Measurements from ENCODE around the gene FGFBP3.
"Not testable (repeated sequence)": the region's sequence is repeated elsewhere in the genome, so short reads cannot be mapped to it uniquely, and the experiment has no call there.

FGFBP3 gene

GRCh38 chr10:91901784-91902677 is 7.3 kb downstream of the FGFBP3 start:
- peak; percentile 89 for DNase-seq

GRCh38 chr10:91897421-91897820 is 11.9 kb downstream of the FGFBP3 start:
- DNase-seq = no peak

- no peak for DNase-seq
These were observed 13.0 kb downstream of the FGFBP3 start for GRCh38 chr10:91896212-91896756.

GRCh38 chr10:91894261-91894685 is 15.0 kb downstream of the FGFBP3 start:
- not testable (repeated sequence) for DNase-seq

DNA sequence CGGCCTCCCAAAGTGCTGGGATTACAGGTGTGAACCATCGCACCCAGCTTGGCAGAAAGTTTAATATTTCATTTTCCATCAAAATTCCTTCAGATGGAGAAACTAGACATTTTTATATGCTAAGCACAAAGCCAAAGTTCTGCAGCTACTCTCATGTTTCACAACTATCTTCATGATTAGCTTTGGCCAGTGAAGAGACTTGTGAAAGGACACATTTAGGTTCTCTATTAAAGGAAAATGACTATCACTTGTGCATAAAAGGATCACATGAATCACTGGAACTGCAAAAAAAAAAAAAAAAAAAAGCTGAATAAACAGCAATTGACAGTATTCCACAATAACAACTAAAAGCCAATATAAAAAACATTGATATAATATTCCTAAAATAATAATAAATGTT is 16.2 kb downstream of the FGFBP3 start:
- no peak for DNase-seq

DNA sequence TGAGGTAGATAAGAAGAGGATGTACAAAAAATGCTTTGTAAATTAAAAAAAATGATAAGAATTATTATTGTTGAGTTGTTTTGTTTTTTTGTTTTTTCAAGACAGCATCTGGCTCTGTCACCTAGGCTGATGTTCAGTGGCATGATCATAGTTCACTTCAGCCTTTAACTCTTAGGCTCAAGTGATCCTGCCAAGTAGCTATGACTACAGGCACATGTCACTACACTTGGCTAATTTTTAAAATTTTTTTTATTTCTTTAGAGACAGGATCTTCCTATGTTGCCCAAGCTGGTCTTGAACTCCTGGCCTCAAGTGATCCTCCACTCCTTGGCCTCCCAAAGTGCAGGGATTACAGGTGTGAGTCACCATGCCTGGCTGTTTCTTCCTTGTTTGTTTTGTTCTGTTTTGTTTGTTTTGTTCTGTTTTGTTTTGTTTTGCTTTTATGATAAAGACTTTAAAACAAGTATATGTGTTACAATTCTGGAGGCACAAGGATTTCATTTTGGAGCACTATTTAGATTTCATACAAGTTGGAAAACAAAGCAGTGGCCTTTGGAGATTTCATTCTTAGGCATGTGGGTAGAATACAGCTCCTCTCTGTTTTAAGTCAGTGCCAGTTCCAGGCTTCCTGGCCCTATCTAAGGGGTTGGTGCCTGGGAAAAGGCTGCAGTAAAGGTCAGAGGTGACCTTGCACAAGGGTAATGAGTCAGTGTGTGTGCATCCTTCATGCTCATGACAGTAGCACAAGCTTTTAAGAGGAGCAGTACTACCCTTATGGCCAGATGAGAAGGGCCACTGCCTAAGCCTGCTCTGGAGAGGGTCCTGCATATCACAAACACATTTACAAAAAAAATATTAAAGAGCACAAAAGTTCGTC is 17.9 kb downstream of the FGFBP3 start:
- no peak for DNase-seq

GRCh38 chr10:91887272-91888076 is 21.8 kb downstream of the FGFBP3 start:
- no peak for DNase-seq

DNA sequence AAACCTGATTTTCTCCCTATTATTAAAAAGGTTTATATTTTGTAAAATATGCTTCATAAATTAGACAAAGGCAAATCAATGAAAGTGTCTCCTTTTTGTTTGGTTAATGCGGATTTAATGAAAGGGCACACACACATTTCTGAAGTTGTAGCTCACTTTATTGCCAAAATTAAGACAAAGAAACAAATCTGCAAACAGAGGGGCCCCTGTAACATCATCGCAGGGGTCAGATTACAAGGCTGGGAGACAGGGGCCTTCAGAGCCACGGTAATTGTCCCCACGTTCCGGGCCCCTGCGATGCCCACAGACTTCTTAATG is 22.4 kb downstream of the FGFBP3 start:
- DNase-seq = no peak

DNA sequence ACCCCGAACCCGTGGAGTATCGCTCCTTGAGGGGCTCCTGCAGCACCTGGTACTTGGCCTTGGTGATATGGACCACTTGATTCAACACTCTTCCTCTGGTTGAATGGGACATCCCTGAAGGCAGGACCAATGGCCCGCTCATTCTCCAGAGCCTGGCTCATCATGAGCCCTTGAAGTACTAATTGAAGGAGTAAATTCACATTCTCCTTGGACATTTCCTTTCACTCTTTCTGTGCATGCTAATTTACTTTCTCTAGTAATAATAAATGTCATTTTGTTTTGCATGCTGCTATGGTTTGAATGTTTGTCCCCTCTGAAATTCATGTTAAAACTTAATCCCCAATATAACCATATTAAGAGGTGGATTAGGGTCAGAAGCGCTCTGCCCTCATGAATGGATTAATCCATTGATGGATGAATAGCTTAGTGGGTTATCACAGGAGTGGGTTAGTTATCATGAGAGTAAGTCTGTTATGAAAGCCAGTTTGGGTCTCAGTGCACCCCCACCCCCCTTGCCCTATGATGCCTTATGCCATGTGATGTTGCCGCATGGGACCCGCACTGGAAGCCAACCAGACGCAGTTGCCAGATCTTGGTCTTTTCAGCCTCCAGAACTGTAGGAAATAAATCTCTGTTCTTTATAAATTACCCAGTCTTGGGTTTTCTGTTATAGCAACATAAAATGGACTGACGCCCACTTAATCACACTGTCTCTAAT is 23.8 kb downstream of the FGFBP3 start:
- no peak for DNase-seq

DNA sequence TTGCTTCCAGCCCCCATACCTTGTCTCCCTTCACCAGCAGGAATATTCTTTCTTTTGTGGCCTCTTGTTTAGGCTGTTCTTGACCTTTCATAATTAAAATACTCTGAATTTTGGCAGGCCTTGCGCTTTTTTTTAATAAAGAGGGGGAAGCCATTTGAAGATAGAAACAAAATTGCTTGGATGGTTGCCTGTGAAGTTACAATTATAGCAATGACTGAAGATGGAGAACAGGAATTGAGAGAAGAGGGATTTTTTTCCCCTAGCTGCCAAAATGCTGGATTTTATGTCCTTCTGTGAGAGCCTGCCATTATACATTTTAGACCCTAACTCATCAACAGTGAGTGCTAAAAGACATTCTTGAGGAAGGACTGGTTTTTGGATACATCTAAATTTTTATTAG is 24.8 kb downstream of the FGFBP3 start:
- DNase-seq = no peak

- DNase-seq = no peak
These were observed 25.5 kb downstream of the FGFBP3 start for GRCh38 chr10:91883549-91884444.

DNA sequence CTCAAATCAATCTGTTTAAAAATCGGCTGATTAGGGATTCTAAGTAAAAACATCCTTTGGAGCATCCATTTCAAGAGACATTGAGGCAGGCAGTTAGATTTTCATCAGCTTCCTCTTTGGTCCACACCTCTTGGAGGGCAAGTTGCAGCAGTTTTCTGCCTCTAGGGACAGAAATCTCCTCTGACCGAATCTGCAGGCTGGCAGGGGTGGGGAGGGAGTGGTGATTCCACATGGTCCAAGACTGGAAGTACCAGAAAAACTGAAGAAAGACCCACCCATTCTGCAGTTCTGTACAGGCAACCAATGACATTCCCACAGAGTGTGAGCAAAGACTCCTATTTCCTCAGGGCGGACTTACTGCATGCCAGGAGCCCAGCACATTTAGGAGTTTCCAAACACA is 29.0 kb downstream of the FGFBP3 start:
- no peak for DNase-seq

GRCh38 chr10:91879515-91880170 is 29.6 kb downstream of the FGFBP3 start:
- DNase-seq = no peak

- no peak for DNase-seq
These were observed 33.5 kb downstream of the FGFBP3 start for GRCh38 chr10:91875779-91876178.

- DNase-seq = no peak
These were observed 34.1 kb downstream of the FGFBP3 start for GRCh38 chr10:91875156-91875555.

DNA sequence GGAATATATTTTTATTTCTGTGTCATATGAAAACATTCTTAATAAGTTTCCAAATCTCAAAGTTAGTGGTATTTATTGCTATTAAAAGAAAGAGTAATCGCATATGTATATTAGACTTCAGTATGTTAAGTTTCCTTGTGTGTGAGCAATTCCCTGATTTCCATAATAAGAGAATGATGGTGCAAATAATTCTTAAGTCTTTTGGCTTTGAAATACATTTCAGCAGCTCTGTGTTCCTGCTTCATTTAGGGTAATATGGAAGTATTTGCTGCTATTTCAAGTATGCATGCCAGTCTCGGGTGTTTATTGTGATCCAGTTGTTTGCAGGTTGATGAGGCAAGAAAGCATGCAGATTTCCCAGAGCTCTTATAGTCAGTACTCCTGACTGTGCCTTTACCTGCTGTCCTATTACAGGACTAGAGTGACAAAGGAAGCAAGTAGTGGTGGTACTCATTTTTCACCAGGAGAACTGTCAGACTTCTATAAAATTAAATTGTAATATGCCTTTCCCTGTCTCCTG is 43.7 kb downstream of the FGFBP3 start:
- DNase-seq = no peak

DNA sequence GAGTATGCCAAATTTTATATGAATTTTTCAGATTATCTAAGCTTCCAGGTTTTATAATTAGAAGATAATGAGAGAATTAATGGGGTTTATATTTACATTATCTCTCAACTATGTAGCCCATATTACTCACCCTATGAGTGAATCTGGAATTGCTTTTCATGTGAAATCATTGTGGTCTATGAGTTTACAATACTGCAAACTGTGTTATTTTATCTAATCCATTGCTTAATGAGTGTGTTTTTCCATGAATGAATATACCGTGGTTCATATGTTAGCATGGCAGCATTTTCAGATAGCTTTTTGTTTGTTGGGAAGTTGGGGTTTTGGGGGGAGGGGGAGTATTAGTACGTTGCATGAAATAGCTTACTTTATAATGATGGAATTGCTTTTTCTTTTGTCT is 44.5 kb downstream of the FGFBP3 start:
- DNase-seq = no peak

DNA sequence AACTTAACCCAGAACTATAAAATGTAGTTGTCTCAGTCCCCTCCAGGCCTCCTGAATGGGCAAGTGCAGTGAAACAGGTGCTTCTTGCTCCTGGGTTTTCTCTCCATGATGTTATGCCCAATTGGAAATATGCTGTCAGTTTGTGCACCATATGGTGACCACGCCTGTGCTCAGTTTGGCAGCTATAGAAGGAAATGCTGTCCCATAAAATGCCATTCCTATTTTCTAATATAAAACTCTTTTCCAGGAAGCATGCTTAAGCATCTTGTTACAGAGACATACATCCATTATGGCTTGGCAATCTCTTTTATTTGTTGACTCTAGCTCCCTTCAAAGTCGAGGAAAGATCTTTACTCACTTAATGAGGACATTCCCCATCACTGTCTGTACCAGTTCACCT is 45.2 kb downstream of the FGFBP3 start:
- DNase-seq = no peak

DNA sequence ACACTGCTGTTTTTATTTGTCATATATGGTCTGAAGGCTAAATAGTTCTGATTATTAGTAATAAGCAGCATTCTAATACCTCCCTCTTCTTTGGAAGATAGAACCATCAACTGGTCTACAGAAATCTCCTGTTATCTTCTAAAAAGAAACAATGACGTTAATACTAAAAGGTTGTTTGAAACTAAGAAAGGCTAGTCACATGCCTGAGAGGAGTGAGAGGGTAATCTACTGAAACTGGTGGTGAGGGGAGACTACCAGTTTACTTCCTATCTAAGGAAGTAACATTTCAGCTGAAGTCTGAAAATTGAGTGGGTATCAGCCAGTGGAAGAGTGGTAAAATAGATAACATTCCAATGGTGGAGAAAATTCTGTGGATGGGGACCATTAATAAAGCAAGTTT is 48.4 kb downstream of the FGFBP3 start:
- no peak for DNase-seq

- DNase-seq = no peak
These were observed 52.6 kb downstream of the FGFBP3 start for GRCh38 chr10:91856637-91857036.

Measured in CD4-positive, alpha-beta T cell treated with Interleukin-4 for 4 hours (primary cell).